HK-2 (cell line): Measurements from ENCODE around the gene FFAR1.

Experiments
- DNase-seq: peaks from one replicate; pipeline ENCODE4 v3.0.0-alpha.2; 2018; ENCODE audit not compliant: unreplicated experiment

The FFAR1 gene

GRCh38 chr19:35315883-35316282 lies 31.8 kb upstream of the FFAR1 start:
- DNase-seq = no peak

GRCh38 chr19:35316560-35316959 lies 31.1 kb upstream of the FFAR1 start:
- DNase-seq = no peak

GRCh38 chr19:35317464-35318043 lies 30.1 kb upstream of the FFAR1 start:
- no peak for DNase-seq

- DNase-seq = peak; percentile 97
Observed at GRCh38 chr19:35318679-35319448, 28.8 kb upstream of the FFAR1 start.

- no peak for DNase-seq
Observed at GRCh38 chr19:35320065-35320713, 27.5 kb upstream of the FFAR1 start.

- DNase-seq = no peak
Observed at GRCh38 chr19:35321291-35321690, 26.4 kb upstream of the FFAR1 start.

- no peak for DNase-seq
Observed at GRCh38 chr19:35322014-35322413, 25.7 kb upstream of the FFAR1 start.

GRCh38 chr19:35327642-35328041 lies 20.1 kb upstream of the FFAR1 start:
- no peak for DNase-seq

- DNase-seq = no peak
Observed at GRCh38 chr19:35328851-35329285, 18.8 kb upstream of the FFAR1 start, which contains the start of gene CD22. Gene CD22, plus strand, starts transcription at chr19:35329187. Its CDS starts 2,854 bp downstream, at chr19:35332041.

GRCh38 chr19:35329323-35329722 lies 18.4 kb upstream of the FFAR1 start:
- DNase-seq = no peak

- DNase-seq = no peak
Observed at GRCh38 chr19:35330475-35330874, 17.2 kb upstream of the FFAR1 start.

GRCh38 chr19:35331551-35332214 lies 16.0 kb upstream of the FFAR1 start:
- DNase-seq = no peak

- DNase-seq = no peak
Observed at GRCh38 chr19:35332817-35333216, 14.9 kb upstream of the FFAR1 start.

GRCh38 chr19:35334144-35334753 lies 13.5 kb upstream of the FFAR1 start:
- no peak for DNase-seq

- no peak for DNase-seq
Observed at GRCh38 chr19:35336166-35336955, 11.3 kb upstream of the FFAR1 start.

- DNase-seq = no peak
Observed at GRCh38 chr19:35337097-35337983, 10.4 kb upstream of the FFAR1 start.

- no peak for DNase-seq
Observed at GRCh38 chr19:35337984-35338296, 9.8 kb upstream of the FFAR1 start.

- no peak for DNase-seq
Observed at GRCh38 chr19:35340431-35340830, 7.3 kb upstream of the FFAR1 start.

- no peak for DNase-seq
Observed at GRCh38 chr19:35341006-35341405, 6.7 kb upstream of the FFAR1 start.

GRCh38 chr19:35341565-35342225 lies 6.0 kb upstream of the FFAR1 start:
- DNase-seq = no peak
